HFF-Myc (cell line): ENCODE results near the gene OXA1L.
A peak's percentile ranks its signal among the peaks of the same experiment; 100 is the strongest.
"Not testable (repeated sequence)": the region's sequence is repeated elsewhere in the genome, so short reads cannot be mapped to it uniquely, and the experiment has no call there.

Source experiments
- DNase-seq: peaks from one replicate; pipeline ENCODE4 v3.0.0-alpha.2; 2011; ENCODE audit warnings: low read depth; ENCODE audit errors: extremely low read depth
- H3K4me3 ChIP-seq: replicated peaks from 2 replicates; pipeline ENCODE4 v1.5.1; 2011; ENCODE audit warnings: low read depth, mild to moderate bottlenecking, control low read depth, low read length
- TF ChIP-seq, protein P1 (sequence below): IDR thresholded peaks from 2 replicates; pipeline ENCODE4 v1.5.1; 2012; ENCODE audit warnings: mild to moderate bottlenecking, low read depth, low read length, control low read depth; ENCODE audit errors: missing control alignments

OXA1L gene

DNA sequence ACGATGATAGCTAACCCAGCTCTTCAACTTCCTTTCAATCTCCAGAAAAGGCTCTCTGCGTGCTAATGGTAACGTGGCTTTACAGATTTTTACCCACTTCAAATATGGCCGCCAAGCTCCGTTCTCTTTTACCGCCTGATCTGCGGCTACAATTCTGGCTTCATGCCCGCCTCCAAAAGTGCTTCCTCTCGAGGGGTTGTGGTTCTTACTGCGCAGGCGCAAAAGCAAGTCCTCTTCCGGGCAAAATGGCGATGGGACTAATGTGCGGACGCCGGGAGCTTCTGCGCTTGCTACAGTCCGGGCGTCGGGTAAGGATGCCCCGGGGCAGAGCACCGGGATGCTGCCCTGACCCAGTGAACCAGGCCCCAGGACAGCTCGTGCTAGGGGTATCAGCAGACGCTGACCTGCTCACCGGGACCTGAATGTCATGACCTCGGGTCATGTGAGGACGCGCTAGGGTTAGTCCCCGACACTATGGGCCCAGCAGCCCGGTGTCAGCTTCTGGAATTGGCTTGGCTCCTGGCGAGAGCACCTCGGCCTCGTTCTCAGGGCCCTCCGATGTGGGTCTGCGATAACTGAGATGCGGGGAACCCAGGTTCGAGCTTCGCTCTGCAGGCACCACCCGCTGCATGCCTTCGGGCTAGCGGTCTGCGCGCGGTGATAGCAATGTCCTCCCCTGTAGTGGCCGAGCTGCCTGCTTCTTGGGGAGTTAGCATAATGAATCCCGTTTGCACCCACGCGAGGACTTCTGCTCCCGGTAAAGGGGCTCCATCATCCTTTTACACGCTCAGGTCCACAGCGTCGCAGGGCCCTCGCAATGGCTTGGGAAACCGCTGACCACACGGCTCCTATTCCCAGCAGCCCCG lies at the start of gene OXA1L:
TSS of gene OXA1L (plus strand) at position 232 of the 866 bp plus-strand sequence. CDS start at position 246, 14 bp downstream.
- TF ChIP-seq, protein P1, sequence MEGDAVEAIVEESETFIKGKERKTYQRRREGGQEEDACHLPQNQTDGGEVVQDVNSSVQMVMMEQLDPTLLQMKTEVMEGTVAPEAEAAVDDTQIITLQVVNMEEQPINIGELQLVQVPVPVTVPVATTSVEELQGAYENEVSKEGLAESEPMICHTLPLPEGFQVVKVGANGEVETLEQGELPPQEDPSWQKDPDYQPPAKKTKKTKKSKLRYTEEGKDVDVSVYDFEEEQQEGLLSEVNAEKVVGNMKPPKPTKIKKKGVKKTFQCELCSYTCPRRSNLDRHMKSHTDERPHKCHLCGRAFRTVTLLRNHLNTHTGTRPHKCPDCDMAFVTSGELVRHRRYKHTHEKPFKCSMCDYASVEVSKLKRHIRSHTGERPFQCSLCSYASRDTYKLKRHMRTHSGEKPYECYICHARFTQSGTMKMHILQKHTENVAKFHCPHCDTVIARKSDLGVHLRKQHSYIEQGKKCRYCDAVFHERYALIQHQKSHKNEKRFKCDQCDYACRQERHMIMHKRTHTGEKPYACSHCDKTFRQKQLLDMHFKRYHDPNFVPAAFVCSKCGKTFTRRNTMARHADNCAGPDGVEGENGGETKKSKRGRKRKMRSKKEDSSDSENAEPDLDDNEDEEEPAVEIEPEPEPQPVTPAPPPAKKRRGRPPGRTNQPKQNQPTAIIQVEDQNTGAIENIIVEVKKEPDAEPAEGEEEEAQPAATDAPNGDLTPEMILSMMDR: no peak
- DNase-seq: peak; percentile 95
- H3K4me3 ChIP-seq: peak within 1 kb of the TSS; percentile 73

DNA sequence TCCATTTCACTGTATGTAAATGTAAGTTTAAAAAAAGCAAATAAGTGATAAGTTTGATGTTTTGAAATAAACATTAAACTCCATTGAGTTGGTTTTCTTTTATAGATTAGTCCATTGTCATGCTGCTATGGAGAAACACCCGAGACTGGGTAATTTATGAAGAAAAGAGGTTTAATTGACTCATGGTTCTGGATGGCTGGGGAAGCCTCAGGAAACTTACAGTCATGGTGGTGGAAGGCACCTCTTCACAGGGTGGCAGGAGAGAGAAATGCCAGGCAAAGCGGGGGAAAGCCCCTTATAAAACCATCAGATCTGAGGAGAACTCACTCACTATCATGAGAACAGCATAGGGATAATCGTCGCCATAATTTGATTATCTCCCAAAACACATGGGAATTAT lies 48.4 kb upstream of the OXA1L start:
- no peak for DNase-seq
- no peak overlapping the region for H3K4me3 ChIP-seq
- TF ChIP-seq, protein P1: no peak

GRCh38 chr14:22721213-22721612 lies 45.3 kb upstream of the OXA1L start:
- TF ChIP-seq, protein P1: no peak
- H3K4me3 ChIP-seq: no peak overlapping the region
- DNase-seq: no peak

DNA sequence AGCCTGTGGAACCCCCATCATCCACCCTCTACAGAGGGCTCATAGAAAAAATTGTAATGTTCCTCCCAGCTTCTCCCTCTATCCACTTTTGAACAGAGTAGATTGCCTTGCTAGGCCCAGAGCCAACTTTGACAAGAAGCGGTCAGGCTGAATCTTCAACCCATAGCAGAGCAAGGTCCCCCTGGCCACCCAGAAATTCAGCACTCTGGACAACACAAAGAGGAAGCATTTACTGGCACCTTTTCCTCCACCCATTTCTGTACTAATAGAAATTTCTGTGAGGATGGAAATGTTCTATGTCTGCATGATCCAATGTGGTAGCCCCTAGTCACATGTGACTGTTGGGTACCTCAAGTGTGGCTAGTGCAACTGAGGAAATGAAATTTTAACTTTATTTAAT lies 42.7 kb upstream of the OXA1L start:
- no peak overlapping the region for H3K4me3 ChIP-seq
- TF ChIP-seq, protein P1: no peak
- no peak for DNase-seq

DNA sequence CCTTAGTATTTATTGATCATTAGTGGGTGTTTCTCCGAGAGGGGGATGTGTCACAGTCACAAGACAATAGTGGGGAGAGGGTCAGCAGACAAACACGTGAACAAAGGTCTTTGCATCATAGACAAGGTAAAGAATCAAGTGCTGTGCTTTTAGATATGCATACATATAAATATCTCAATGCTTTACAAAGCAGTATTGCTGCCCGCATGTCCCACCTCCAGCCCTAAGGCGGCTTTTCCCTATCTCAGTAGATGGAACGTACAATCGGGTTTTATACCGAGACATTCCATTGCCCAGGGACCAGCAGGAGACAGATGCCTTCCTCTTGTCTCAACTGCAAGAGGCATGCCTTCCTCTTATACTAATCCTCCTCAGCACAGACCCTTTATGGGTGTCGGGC lies 41.6 kb upstream of the OXA1L start:
- not testable (repeated sequence) for H3K4me3 ChIP-seq, DNase-seq

- not testable (repeated sequence) for H3K4me3 ChIP-seq, DNase-seq
These were observed 41.1 kb upstream of the OXA1L start for GRCh38 chr14:22725374-22725773.

DNA sequence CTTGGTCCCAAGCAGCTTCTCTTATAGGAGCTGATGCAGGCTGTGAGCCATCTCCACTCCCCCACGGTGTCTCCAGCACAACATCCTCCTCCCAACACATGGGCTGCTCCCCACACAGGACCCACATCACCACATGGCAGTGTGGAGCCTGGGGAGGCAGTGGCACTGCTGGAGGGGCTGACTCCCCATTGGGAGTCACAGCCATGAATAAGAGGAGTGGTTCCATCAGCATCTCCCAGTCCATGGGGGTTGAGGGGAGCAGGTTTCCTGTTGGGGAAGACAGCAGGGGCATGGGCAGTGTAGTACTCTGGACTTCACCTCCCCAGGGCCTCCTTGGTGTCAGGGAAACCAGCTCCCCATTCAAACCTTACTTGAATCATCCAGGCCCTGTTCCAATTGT lies 40.5 kb upstream of the OXA1L start:
- DNase-seq: no peak
- no peak overlapping the region for H3K4me3 ChIP-seq
- TF ChIP-seq, protein P1: no peak

DNA sequence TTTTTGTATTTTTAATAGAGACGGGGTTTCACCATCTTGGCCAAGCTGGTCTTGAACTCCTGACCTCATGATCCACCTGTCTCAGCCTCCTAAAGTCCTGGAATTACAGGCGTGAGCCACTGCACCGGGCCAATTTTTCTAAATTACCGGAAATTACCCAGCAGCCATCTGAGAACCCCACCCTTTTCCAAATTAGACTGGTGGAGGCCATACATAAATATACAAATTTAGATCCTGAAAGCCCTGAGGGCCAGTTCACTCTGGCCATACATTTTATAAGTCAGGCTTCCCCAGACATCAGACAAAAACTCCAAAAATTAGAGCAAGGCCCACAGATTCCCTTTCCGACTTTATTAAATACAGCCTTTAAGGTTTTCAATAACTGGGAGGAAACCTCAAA lies 34.4 kb upstream of the OXA1L start:
- H3K4me3 ChIP-seq, DNase-seq: not testable (repeated sequence)
